VCaP (cell line): ENCODE measurements around the gene NUBP2.

Experiments used
- H3K27ac ChIP-seq: fragments of 450-650 bp; 2 replicates; pipeline ENCODE4 v1.5.1; 2017
- TF ChIP-seq, protein P1 (sequence below): fragments of 450-650 bp; conservative IDR thresholded peaks from 2 replicates; pipeline ENCODE4 v1.5.1; 2017; ENCODE audit warnings: mild to moderate bottlenecking, moderate library complexity

Gene NUBP2

GRCh38 chr16:1830213-1830612 lies 47.5 kb downstream of the NUBP2 start:
- H3K27ac ChIP-seq, result no peak overlapping the region
- TF ChIP-seq, protein P1, sequence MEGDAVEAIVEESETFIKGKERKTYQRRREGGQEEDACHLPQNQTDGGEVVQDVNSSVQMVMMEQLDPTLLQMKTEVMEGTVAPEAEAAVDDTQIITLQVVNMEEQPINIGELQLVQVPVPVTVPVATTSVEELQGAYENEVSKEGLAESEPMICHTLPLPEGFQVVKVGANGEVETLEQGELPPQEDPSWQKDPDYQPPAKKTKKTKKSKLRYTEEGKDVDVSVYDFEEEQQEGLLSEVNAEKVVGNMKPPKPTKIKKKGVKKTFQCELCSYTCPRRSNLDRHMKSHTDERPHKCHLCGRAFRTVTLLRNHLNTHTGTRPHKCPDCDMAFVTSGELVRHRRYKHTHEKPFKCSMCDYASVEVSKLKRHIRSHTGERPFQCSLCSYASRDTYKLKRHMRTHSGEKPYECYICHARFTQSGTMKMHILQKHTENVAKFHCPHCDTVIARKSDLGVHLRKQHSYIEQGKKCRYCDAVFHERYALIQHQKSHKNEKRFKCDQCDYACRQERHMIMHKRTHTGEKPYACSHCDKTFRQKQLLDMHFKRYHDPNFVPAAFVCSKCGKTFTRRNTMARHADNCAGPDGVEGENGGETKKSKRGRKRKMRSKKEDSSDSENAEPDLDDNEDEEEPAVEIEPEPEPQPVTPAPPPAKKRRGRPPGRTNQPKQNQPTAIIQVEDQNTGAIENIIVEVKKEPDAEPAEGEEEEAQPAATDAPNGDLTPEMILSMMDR, result no peak

DNA sequence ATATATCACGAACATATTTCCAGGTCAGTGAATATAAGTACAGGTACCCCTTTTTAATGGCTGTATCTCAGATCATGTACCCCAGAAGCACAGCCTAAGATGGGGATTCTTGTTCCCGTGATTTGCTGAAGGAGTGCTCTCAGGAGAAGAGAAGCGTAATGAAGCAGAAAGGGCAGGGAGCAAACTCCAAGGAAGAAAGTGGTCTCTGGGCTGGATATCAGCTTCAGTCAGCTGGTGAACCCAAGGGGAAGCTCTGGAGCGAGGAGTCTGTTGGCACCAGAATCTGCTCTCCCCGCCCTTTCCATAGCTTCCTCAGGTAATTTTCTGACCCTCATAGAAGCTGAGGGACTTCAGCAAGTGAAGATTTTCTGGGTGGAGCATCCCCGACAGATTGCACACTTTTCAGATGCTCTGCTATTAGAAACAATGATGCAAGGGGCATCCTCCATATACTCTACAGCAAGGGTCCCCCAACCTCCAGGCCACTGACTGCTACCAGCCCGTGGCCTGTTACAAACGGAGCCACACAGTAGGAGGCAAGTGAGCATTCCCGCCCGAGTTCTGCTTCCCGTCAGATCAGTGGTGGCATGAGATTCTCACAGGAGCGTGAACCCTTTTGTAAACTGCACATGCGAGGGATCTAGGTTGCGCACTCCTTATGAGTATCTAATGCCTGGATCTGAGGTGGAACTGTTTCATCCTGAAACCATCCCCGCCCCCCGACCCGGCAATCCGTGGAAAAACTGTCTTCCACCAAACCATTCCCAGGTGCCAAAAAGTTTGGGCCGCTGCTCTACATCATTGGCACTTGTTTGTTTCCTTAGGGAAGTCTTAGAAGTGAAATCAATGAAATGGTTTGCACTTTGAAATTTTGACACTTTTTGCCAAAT lies 48.7 kb downstream of the NUBP2 start:
- TF ChIP-seq, protein P1, result no peak
- H3K27ac ChIP-seq, result no peak overlapping the region

DNA sequence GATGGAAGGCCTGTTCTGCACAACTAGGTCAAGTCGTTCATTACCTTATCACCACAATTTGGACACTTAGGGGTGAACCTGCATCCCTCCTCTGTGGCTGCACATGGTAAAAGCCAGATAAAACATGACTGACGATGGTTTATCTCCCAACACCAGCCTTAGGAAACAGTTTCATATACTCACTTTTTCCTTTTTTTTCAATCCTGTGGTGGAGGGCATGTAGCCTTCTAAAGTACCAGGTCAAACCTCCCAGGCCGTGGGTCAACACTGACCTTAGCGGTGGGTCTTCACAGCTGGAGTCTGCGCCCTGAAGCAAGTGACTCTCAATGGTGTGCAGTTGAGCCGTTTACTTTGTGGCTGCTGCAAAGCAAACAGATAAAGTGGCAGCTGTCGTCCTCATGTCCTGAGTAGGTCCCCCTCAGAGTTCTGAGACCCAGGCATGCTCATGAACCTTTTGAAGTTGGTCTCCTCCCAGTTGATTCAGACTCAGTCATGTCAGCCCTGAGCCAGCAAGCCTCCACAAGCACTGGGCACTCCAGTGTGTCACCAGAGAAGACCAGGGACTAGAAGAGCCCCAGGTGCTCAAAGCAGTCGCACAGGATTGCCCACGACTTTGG lies 50.2 kb downstream of the NUBP2 start:
- H3K27ac ChIP-seq, result no peak overlapping the region
- TF ChIP-seq, protein P1, result no peak

DNA sequence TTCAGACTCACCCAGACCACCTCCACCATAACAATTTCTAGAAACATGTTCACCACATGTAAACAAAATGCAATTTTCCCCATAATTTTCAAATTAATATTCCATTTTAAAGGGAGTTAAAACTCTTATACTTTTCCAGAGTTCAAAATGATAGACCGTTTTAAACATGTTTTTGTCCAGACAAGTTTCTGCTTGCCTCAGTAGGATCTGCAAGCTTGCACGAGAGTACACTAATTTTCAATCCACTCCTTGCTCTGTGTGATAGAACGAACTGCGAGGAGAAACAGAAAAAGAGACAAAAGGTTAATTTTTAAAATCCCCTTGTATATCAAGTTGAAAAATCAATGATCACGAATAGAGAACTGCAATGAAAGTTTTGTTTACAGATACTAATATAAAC lies 51.3 kb downstream of the NUBP2 start:
- TF ChIP-seq, protein P1, result no peak
- H3K27ac ChIP-seq, result no peak overlapping the region
